Measurements from ENCODE around the gene HOXB1.
A peak's percentile ranks its signal among the peaks of the same experiment; 100 is the strongest.

HOXB1 gene

GRCh38 chr17:48567209-48567608, 36.4 kb upstream of the HOXB1 start:
- no peak for DNase-seq

- no peak for DNase-seq
Observed at GRCh38 chr17:48566717-48567116, 35.9 kb upstream of the HOXB1 start.

DNA sequence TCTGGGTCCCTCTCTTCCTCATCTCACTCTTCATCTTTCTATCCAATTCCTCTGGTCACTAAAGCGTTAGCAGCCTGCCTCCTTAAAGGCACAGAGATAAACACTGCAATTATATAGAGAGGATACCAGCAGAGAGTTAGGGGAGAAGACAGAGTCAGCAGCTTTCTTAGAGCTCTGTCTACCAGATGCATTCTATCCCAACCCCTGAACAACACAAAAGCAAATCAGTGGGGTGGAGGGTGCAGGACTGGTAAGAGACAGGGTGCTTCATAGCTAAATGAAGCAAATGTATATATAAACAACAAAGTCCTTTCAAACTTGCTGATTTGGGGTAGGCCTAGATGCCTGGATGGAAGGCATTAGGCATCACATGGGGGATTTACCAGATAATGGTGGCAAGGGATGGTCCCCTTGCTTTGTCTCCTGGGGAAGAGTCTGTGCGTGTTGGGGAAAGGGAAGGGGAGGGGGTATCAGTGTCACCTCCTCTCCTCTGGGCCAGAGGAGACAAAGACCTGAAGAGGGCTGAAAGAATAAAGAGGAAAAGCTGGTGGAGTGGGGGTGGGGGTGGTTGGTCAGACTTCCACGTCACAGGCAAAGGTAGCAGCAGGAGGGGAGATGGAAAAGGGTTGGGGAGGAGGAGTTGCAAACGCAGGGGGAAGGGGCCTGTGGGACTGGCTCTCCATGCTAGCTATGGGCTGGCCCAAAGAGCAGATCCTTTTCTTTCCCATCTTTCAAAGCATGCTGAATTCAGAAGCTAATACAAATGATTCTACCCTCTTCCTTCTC, 35.3 kb upstream of the HOXB1 start:
- DNase-seq, result peak; percentile 61

DNA sequence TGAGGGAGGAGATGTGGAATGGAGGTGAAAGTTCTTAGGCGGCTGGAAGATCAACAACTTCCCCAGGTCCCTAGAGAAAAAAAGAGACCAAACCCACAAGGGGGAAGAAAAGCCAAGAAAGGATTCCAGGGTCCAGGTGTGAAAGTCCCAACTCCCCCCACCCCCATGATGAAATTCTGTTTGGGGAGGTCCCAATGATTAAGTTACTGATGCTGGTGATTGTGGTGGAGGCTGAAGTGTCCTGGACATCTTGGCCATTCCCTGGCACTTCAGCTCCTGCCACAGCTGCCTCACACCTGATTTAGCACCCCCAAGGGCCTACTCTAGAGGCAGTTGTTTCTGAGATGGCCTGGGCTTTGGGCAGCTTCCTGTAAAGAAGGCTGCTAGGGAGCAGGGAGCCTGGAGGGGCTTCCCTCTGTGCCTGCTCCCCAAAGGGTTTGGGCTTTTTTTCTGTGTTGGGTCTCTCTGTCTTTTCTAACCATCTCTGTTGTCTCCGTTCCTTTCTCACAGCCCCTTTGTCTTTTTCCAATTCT, 34.3 kb upstream of the HOXB1 start:
- DNase-seq, result peak; percentile 48

DNA sequence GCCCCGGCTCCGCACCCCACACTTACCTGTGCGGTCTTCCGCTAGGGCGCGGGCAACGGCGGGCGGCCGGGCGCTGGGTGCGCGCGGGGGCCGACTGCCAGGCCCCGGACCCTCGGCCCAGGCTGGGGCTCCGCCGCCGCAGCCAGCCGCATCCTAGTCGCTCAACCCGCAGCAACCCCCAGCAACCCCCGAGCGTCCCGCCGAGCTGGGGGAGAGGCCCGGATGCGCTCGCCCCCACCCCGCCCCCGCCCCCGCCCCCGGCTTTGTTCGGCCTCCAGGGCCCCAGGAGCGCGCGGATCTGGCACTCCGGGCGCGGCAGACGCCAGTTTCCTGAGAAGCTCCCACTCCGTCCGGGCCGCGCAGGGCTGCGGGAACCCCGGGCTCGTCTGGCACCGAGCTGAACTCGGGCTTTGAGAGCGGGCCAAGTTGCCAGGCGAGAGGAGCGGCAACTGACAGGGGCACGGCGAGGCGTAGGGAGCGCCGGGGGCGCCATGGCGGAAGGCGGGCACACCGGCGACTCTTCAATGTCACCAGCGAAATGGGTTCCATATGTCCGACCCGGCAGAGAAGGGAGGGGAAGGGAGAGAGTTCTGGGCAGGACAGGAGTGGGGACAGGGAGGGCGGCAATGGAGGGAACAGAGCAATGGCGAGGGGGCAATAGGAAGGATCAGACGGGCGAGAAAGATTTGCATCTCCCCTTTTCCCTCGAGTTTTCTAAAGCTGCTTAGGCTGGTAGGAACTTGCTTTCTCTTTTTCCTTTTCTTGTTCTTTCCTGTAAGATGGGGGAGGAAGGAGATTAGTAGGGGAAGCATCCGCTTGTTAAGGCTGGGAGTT, 33.6 kb upstream of the HOXB1 start:
- peak; percentile 57 for DNase-seq

GRCh38 chr17:48563867-48564187, 33.0 kb upstream of the HOXB1 start:
- no peak for DNase-seq

DNA sequence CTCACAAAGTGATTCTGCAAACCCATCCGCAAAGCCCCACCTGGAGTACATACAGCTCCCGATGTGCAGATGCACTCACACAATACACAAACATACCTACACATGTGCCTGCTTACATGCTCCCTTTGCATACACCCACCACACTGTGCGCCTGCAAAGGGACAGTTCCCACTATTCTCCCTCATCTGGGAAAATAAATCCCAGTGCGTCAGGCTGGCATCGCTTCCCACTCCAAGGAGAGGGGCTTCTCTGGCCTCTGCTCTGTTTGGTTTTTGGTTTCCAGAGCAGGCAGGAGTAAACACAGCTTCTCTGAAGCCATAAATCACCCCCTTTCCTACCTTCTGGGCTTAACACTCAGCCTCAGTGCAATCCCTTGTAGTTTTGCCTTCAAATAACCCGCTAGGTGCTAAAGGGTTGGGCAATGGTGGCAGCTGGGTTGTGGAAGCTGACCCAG, 32.6 kb upstream of the HOXB1 start:
- peak; percentile 58 for DNase-seq

- no peak for DNase-seq
Observed at GRCh38 chr17:48562934-48563333, 32.1 kb upstream of the HOXB1 start.

DNA sequence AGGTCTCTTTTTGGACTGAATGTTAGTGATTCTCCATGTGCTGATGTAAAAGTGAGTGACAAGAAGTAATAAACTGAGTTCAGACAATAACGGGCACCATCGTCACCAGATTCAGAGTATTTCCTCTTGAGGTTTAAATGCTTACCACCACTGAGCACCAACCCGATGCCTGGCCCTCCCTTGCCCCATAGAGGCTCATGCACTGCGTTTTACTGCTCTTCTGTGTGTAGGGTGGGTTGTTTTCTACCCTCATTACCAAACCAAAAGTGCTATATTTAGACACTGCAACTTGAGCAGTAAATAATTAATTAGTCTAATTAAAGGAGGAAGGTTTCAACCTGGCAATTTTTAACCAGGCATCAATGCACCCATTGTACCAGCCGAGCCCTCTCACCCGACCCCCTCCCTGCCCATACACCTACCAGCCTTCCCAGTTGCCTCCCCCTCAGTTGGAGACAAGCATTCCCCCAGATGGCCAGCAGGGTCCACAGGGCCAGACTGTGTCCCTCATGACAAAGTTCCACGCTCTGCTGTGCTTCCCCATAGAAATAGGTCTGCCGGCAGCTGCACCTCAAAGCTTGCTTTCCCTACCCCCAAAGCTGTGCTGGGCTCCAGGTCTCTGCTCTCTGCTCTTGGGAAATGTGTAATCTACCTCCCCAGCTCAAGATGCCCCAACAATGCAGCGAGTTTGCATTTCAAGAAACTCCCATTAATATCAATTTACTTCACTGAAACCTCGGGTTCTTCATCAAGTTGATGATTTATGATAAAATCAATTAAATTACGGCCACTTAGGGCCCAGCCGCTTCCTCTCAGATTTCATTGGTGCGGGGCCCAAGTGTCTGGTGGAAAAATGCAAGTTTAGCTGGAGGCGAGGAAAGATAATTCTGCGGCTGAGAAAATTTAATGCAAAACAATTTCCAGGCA, 31.3 kb upstream of the HOXB1 start:
- DNase-seq, result peak; percentile 89

GRCh38 chr17:48559840-48560817, 29.3 kb upstream of the HOXB1 start:
- DNase-seq, result peak; percentile 75

- no peak for DNase-seq
Observed at GRCh38 chr17:48559122-48559839, 28.5 kb upstream of the HOXB1 start.

GRCh38 chr17:48558831-48559121, 28.0 kb upstream of the HOXB1 start:
- no peak for DNase-seq

GRCh38 chr17:48558057-48558830, 27.4 kb upstream of the HOXB1 start:
- DNase-seq, result no peak

- peak; percentile 67 for DNase-seq
Observed at GRCh38 chr17:48556576-48557401, 26.0 kb upstream of the HOXB1 start.

GRCh38 chr17:48556229-48556575, 25.4 kb upstream of the HOXB1 start:
- DNase-seq, result no peak

GRCh38 chr17:48555258-48556228, 24.7 kb upstream of the HOXB1 start:
- peak; percentile 98 for DNase-seq

- peak; percentile 45 for DNase-seq
Observed at GRCh38 chr17:48554412-48555257, 23.8 kb upstream of the HOXB1 start.
